Neutrophil (primary cell): ENCODE data around the gene ITGA11.

Source experiments
- H3K27ac ChIP-seq: fragments of 200-600 bp; sonication (generic); 2 replicates; pipeline ENCODE4 v1.5.1; 2016; ENCODE audit warnings: mild to moderate bottlenecking, moderate library complexity
- H3K27me3 ChIP-seq: fragments of 200-600 bp; sonication (generic); 2 replicates; pipeline ENCODE4 v1.6.0; 2016; ENCODE audit warnings: mild to moderate bottlenecking
- H3K36me3 ChIP-seq: fragments of 200-600 bp; sonication (generic); 2 replicates; pipeline ENCODE4 v1.5.1; 2017
- H3K4me1 ChIP-seq, 2 experiments: fragments of 200-600 bp in 1 of 2; sonication (generic) in 1 of 2; 1 replicate in 1 of 2; 2 replicates in 1 of 2; pipeline versions ENCODE4 v1.5.1 to v1.6.1; 2013 to 2016; ENCODE audit warnings: low read depth in 1 of 2, low read length in 1 of 2, mild to moderate bottlenecking in 1 of 2, moderate library complexity in 1 of 2; ENCODE audit not compliant: control insufficient read depth in 1 of 2, insufficient read depth in 1 of 2
- H3K4me3 ChIP-seq, 2 experiments: fragments of 200-600 bp in 1 of 2; sonication (generic) in 1 of 2; 1 replicate in 1 of 2; 2 replicates in 1 of 2; pipeline ENCODE4 v1.5.1; 2013 to 2016; ENCODE audit warnings: low read depth in 1 of 2, low read length in 1 of 2, mild to moderate bottlenecking in 1 of 2, moderate library complexity in 1 of 2
- H3K9me3 ChIP-seq: fragments of 200-600 bp; sonication (generic); 2 replicates; pipeline ENCODE4 v1.5.1; 2016
- CTCF ChIP-seq: fragments of 200-600 bp; sonication (generic); IDR thresholded peaks from 2 replicates; pipeline ENCODE4 v1.5.1; 2016; ENCODE audit warnings: antibody characterized with exemption

ITGA11 gene

GRCh38 chr15:68441045-68441743 lies 9.2 kb upstream of the ITGA11 start:
- no peaks in the 10 kb centered on the region for H3K4me1 ChIP-seq
- H3K27me3 ChIP-seq: peaks cover 85% of the 10 kb centered on the region
- no peak for TF ChIP-seq CTCF
- H3K36me3 ChIP-seq: no peaks in the 10 kb centered on the region
- no peak overlapping the region for H3K4me3 ChIP-seq
- H3K9me3 ChIP-seq: no peaks in the 10 kb centered on the region
- no peak overlapping the region for H3K27ac ChIP-seq

GRCh38 chr15:68440136-68440535 lies 8.2 kb upstream of the ITGA11 start:
- H3K4me1 ChIP-seq: no peaks in the 10 kb centered on the region
- no peak overlapping the region for H3K4me3 ChIP-seq
- no peak for TF ChIP-seq CTCF
- no peaks in the 10 kb centered on the region for H3K9me3 ChIP-seq
- H3K36me3 ChIP-seq: no peaks in the 10 kb centered on the region
- peaks cover 86% of the 10 kb centered on the region for H3K27me3 ChIP-seq
- H3K27ac ChIP-seq: no peak overlapping the region

- no peaks in the 10 kb centered on the region for H3K9me3 ChIP-seq
- H3K27me3 ChIP-seq: peaks cover 90% of the 10 kb centered on the region
- H3K4me3 ChIP-seq: no peak overlapping the region
- no peaks in the 10 kb centered on the region for H3K36me3 ChIP-seq
- no peaks in the 10 kb centered on the region for H3K4me1 ChIP-seq
- TF ChIP-seq CTCF: no peak
- H3K27ac ChIP-seq: no peak overlapping the region
Observed at GRCh38 chr15:68439506-68439905, 7.5 kb upstream of the ITGA11 start.

GRCh38 chr15:68436680-68437079 lies 4.7 kb upstream of the ITGA11 start:
- H3K4me3 ChIP-seq: no peak overlapping the region
- no peak for TF ChIP-seq CTCF
- H3K9me3 ChIP-seq: no peaks in the 10 kb centered on the region
- peaks cover 98% of the 10 kb centered on the region for H3K27me3 ChIP-seq
- H3K27ac ChIP-seq: no peak overlapping the region
- no peaks in the 10 kb centered on the region for H3K4me1 ChIP-seq
- H3K36me3 ChIP-seq: no peaks in the 10 kb centered on the region

- peaks cover 98% of the 10 kb centered on the region for H3K27me3 ChIP-seq
- no peaks in the 10 kb centered on the region for H3K4me1 ChIP-seq
- H3K36me3 ChIP-seq: no peaks in the 10 kb centered on the region
- TF ChIP-seq CTCF: no peak
- no peaks in the 10 kb centered on the region for H3K9me3 ChIP-seq
- no peak overlapping the region for H3K4me3 ChIP-seq
- H3K27ac ChIP-seq: no peak overlapping the region
Observed at GRCh38 chr15:68435966-68436365, 4.0 kb upstream of the ITGA11 start.
